ENCODE measurements around the gene LRAT.
A peak's percentile ranks its signal among the peaks of the same experiment; 100 is the strongest.

LRAT gene

DNA sequence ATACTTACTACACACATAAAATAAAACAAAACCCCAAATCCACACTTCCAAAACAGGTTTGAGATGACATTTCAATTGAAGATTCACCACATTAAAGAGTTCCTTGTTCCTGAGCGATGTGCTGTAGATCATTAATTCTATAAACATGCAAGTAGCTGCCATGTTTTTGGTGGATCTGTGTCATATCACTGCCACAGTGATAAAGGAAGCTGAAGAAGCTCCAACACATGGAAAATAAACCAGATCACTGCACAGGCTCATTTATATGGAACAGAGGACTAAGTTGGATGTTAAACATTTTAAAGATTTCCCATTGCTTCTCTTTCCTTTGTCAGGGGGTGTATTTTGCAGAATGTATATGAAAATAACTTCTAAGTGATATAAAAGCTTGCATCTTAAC lies 34.5 kb downstream of the LRAT start:
- DNase-seq = no peak

DNA sequence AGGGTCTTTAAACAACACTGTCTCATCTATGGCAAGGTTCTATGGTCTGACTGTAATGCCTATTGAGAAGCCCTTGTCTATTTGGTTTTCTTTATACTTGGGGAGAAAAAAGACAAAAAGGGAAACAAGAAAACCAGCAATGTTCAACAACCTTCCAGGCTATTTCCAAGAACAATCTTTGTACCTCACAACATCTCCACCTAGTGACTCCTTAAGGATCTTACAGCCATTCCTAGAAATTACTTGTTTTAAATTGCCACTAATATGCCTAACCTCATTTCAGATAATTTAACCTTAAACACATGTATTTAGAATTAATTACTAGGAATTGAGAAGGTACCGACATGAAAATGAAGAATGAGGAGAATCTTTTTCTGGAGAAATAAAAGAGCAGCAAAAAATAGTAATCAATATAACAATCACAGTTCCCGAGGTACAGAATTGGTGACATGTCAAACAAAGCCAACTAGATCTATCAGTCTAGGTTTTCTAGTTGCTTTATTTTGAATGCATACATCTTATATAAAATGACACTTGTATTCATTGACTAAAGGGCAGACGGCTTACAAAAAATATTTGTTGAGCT lies 35.7 kb downstream of the LRAT start:
- DNase-seq = peak; percentile 15

DNA sequence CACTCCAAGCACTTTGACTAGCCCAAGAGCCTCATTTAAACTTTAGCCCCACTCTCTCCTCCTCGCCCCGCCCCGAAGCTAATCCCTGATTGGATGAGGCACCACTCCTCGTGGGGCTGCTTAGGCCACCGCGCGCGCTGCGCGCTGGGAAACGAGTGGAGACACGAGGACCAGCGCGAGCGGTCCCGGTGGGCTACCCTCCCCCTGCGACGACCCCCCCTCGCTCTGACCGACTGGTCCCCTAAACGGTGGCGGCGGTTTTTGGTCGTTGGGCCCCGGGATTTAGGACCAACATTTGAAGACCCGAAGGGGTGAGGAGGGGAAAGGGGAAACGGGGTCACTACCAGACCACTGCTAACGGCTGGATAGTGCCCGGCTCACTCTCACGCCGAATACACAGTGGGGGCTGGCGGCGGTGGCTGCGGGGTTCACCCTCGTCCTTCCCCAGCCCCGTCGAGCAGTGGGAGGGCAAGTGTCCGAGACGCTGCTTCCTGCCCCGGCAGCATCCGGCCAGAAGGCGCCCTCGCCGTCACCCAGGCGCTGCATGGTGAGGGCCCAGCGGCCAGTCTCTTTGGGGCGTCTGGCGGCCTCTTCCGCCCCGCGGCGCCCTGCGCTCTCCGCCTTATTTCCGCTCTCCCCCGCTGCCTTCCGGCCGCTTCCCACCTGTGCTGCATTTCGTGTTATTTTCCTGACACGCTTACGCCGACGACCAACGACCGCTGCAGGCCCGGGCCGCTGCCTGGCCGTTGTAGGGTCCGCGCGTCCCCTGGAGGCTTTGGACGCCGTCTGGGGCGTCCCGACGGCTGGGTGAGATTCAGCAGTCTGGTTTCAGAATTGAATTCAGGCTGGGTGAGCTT lies 37.6 kb downstream of the LRAT start, which contains the start of gene RBM46:
Gene RBM46 (plus strand): TSS at position 147 of the 857 bp plus-strand sequence. CDS start 15,481 bp downstream, outside the sequence.
- no peak for DNase-seq

DNA sequence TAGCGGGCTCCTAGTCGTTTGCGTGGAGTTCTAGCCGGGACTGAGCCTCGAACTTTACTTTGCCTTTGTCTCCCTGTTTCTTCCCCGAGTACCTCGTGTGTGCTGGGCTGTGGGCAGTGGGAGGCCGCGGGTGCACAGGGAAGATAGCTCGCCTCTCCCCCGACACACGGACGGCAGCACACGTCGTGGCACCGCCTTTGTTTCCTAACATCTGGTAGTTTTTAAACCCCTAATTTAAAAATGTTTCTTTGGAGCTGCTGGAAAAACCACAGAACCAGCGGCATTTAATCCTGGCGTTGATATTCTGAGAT lies 38.1 kb downstream of the LRAT start:
- no peak for DNase-seq
